ENCODE results near the gene GLRX2.
"Not testable (repeated sequence)": the region's sequence is repeated elsewhere in the genome, so short reads cannot be mapped to it uniquely, and the experiment has no call there.

Gene GLRX2

DNA sequence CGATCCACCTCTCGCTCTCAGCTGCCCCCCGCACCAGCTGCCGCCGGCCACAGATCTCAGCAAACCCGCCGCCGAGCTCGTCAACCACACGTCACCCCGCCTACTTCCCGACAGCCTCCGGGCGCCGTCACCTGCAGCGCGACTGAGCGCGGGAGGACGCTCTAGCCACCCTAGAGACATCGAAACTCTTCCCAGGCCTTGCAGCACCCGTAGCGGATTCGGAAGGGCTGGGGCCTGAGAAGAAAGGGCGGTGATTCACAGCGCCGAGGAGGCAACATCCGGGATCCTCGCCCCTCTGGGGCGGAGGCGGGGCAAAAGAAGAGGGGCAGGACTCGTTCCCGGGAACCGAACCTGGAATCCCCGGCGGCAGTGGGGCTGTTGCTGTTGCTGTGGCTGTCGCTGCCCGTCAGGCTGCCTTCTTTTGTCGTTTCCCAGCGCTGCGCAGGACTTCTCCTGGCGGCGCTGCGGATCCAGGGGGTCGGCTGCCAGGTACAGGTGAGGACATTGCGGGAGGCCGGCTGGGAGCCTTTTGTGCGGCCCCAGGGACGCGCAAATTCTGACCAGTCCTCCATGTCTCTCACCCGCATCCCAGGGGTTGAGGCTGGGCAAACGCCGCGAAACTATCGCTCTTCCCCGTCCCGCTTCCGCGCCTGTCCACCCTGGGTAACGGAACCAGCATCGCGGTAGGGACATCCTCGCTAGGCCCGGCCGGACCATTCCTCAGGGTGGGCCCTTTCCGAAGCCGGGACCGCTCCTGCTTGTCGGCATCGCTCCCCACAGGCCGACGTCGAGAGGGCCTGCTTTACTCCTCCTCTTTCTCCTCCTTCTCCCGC is 45.7 kb downstream of the GLRX2 start, which contains the start of the genes RO60 and UCHL5:
RO60 (plus strand) TSS at position 331 of the 833 bp plus-strand sequence. CDS start 9,443 bp downstream, outside the sequence.
UCHL5 (minus strand) TSS at position 79 of the 833 bp plus-strand sequence. CDS start 100 bp downstream, outside the sequence.
- peak within 1 kb of the TSS; percentile 94 for H3K4me3 ChIP-seq (ENCODE audit: low read depth, low read length)
- TF ChIP-seq, protein P1, sequence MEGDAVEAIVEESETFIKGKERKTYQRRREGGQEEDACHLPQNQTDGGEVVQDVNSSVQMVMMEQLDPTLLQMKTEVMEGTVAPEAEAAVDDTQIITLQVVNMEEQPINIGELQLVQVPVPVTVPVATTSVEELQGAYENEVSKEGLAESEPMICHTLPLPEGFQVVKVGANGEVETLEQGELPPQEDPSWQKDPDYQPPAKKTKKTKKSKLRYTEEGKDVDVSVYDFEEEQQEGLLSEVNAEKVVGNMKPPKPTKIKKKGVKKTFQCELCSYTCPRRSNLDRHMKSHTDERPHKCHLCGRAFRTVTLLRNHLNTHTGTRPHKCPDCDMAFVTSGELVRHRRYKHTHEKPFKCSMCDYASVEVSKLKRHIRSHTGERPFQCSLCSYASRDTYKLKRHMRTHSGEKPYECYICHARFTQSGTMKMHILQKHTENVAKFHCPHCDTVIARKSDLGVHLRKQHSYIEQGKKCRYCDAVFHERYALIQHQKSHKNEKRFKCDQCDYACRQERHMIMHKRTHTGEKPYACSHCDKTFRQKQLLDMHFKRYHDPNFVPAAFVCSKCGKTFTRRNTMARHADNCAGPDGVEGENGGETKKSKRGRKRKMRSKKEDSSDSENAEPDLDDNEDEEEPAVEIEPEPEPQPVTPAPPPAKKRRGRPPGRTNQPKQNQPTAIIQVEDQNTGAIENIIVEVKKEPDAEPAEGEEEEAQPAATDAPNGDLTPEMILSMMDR (IDR thresholded peaks at IDR 0.05; ENCODE audit: low read depth, low read length): peak; percentile 6; the same call in 1 of the 2 replicates

DNA sequence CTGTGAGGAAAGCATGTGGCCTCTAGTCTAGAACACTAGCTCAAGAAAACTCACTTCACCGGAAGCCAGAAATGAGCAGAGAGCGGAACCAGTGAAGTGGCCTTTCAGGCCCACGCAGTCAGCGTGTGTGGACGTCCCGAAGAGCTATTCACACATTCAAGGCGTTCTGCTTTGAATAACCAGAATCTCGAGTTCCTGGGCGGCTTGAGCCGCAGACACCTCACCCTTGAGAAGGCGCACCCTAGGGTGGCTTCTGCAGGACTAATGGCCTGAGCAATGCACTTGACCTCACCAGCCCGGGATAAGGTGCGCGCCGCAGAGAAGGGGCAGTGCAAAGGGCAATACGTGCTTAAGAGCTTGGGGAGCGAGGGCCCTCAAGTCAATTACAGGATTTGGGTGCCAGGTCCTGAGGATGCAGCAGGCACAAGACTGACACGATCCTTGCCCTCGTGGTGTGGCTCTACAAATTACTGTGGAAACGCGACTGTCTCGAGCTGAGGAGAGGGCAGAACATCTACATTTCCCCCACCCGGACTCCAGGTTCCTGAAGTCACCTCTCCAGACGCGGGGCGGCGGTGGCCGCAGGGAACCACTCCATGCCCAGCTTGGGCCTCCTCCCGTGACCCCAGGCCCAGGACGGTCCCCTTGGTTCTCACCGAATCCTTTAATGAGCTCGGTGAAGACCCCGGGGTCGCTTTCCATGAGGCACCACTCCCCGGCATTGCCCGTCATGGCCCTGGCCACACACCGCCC is 46.5 kb downstream of the GLRX2 start:
- Histone ChIP-seq H3K36me3 (peaks cover 4% of the 10 kb centered on the region; the same call in 1 of the 2 replicates), H3K4me3 (ENCODE audit: low read depth, low read length) (peak overlapping the region; percentile 94), H3K4me1 (no peaks in the 10 kb centered on the region), H3K27me3 (no peaks in the 10 kb centered on the region), H3K9me3 (no peaks in the 10 kb centered on the region)
- DNase-seq: peak; percentile 30
- TF ChIP-seq, protein P1 (IDR thresholded peaks at IDR 0.05; ENCODE audit: low read depth, low read length): no peak

More for the DNA sequence above, 45.7 kb downstream of the GLRX2 start, which contains the start of the genes RO60 and UCHL5:
- H3K27me3 ChIP-seq: no peaks in the 10 kb centered on the region
- no peaks in the 10 kb centered on the region; the same call in 1 of the 2 replicates for H3K4me1 ChIP-seq
- DNase-seq: peak; percentile 97
- H3K9me3 ChIP-seq: no peaks in the 10 kb centered on the region
- peaks cover 4% of the 10 kb centered on the region; the same call in 1 of the 2 replicates for H3K36me3 ChIP-seq

DNA sequence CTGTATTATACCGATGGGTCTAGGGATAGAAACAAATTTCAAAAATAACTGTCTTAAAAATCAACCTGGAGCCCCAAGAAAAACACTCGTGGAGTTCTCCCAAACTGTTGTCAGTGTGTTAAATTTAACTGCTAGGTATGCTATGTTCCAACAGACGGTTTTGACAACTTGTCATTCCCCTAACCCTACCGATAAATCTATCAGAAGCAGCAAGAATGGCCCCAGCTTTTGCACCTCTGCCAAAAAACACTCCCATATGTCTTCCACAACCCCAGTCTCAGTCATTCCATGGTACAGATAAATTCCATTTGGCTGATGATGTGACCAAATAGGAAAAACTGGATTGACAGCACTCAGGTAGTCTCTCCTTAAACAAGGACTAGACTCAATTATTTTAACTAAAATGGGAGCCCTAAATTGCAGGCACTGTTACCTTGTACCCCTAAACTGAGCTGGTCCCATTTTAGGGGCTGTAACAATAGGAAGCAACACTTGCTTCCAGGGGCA is 51.0 kb downstream of the GLRX2 start:
- H3K4me1 ChIP-seq: no peaks in the 10 kb centered on the region
- no peaks in the 10 kb centered on the region for H3K27me3 ChIP-seq
- no peak overlapping the region for H3K4me3 ChIP-seq (ENCODE audit: low read depth, low read length)
- H3K9me3 ChIP-seq: no peaks in the 10 kb centered on the region
- no peak for DNase-seq
- TF ChIP-seq, protein P1 (IDR thresholded peaks at IDR 0.05; ENCODE audit: low read depth, low read length): no peak
- H3K36me3 ChIP-seq: peaks cover 18% of the 10 kb centered on the region

DNA sequence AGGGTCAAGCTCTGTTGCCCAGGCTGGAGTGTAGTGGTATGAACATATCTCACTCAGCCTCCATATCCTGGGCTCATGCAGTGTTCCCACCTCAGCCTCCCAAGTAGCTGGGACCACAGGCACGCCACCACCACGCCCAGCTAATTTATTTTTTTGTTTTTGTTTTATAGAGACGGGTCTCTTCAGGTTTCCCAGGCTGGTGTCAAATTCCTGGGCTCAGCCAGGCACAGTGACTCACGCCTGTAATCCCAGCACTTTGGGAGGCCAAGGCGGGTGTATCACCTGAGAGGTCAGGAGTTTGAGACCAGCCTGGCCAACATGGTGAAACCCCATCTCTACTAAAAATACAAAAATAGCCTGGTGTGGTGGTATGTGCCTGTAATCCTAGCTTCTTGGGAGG is 56.3 kb downstream of the GLRX2 start:
- DNase-seq; H3K4me3 ChIP-seq (ENCODE audit: low read depth, low read length); H3K4me1 ChIP-seq; H3K9me3 ChIP-seq; H3K27me3 ChIP-seq: not testable (repeated sequence)
- H3K36me3 ChIP-seq: peaks cover 57% of the 10 kb centered on the region

Data from BE2C (cell line).